NAMALWA (cell line): ENCODE measurements around the gene SLC25A6.
"Not testable (repeated sequence)": the region's sequence is repeated elsewhere in the genome, so short reads cannot be mapped to it uniquely, and the experiment has no call there.

Experiments
- DNase-seq: peaks from one replicate; pipeline ENCODE4 v3.0.0-alpha.2; 2015; ENCODE audit warnings: low spot score

Gene SLC25A6

DNA sequence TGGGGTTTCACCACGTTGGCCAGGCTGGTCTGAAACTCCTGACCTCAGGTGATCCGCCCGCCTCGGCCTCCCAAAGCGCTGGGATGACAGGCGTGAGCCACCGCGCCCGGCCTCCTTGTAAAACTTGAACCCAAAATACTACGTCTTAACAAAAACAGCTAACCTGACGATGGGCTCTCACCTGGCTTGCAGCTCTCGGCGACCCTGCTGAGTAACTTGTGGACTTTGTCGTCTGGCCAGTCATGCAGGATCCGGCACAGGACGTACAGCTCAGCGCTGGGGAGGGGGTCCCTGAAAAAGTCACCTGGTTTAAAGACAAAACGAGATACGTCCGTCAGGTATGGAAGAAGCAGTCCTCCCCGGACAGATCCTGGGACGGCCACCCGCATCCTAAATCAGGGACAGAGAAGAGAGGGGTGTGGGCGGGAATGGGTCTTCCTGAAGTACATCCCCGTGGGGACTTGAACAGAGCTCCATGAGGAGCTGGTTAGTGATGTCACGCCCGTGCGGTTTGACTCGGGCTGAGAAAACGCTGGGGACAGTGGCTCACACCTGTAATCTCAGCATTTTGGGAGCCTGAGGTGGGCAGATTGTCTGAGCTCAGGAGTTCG, 20.7 kb upstream of the SLC25A6 start:
- no peak for DNase-seq

DNA sequence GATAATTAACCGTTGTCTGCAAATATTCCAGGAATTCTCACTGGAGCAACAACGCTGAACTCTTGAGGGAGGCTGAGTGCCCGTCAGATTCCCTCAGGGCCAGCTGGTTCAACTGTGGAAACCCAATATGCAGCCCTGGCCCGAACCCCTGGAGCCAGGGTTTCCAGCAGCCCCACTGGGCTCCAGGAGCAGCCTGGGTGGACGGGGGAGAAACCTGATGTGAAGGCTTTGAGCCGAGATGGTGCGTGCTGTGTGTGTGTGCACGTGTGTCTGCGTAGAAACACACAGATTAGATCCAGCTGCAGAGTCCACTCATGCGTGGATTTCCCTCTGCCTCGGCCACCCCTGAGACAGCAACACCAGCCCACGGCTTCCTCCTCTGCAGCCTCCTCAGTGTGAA, 19.4 kb upstream of the SLC25A6 start:
- no peak for DNase-seq

DNA sequence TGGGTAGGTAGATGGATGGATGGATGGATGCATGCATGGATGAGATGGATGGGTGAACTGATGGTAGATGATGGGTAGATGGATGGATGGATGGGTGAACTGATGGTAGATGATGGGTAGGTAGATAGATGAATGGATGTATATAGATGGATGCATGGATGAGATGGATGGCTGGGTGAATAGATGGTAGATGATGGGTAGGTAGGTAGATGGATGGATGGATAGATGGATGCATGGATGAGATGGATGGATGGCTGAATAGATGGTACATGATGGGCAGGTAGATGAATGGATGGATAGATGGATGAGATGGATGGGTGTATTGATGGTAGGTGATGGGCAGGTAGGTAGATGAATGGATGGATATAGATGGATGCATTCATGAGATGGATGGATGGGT, 15.1 kb upstream of the SLC25A6 start:
- no peak for DNase-seq

DNA sequence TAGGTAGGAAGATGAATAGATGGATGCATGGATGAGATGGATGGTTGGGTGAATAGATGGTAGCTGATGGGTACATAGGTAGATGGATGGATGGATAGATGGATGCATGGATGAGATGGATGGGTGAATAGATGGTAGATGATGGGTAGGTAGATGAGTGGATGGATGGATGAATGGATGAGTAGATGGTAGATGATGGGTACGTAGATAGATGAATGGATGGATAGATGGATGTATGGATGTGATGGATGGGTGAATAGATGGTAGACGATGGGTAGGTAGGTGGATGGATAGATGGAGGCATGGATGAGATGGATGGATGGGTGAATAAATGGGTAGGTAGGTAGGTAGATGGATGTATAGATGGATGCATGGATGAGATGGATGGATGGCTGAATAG, 13.9 kb upstream of the SLC25A6 start:
- DNase-seq = not testable (repeated sequence)

DNA sequence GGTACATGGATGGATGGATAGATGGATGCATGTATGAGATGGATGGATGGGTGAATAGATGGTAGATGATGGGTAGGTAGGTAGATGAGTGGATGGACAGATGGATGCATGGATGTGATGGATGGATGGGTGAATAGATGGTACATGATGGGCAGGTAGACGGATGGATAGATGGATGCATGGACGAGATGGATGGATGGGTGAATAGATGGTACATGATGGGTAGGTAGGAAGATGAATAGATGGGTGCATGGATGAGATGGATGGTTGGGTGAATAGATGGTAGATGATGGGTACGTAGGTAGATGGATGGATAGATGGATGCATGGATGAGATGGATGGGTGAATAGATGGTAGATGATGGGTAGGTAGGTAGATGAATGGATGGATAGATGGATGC, 12.0 kb upstream of the SLC25A6 start:
- DNase-seq = not testable (repeated sequence)

DNA sequence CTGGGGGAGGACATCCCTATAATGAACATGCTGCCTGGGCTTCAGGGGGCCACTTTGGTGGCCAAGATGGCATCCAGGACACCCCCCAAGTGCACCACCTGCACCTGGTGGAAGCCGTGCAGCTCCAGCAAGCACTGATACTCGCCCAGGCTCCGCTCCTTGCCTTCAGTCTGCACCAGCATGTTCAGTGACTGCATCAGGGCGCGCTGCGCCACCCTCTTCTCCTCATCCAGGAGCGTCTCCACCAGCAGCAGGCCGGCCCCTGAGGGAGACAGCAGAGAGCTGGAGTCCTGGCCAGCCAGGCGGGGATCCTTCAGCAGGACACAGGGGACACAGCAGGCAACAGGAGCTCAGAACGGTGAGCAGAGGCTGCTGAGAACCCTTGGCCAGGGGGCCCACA, 11.3 kb upstream of the SLC25A6 start:
- DNase-seq = no peak

DNA sequence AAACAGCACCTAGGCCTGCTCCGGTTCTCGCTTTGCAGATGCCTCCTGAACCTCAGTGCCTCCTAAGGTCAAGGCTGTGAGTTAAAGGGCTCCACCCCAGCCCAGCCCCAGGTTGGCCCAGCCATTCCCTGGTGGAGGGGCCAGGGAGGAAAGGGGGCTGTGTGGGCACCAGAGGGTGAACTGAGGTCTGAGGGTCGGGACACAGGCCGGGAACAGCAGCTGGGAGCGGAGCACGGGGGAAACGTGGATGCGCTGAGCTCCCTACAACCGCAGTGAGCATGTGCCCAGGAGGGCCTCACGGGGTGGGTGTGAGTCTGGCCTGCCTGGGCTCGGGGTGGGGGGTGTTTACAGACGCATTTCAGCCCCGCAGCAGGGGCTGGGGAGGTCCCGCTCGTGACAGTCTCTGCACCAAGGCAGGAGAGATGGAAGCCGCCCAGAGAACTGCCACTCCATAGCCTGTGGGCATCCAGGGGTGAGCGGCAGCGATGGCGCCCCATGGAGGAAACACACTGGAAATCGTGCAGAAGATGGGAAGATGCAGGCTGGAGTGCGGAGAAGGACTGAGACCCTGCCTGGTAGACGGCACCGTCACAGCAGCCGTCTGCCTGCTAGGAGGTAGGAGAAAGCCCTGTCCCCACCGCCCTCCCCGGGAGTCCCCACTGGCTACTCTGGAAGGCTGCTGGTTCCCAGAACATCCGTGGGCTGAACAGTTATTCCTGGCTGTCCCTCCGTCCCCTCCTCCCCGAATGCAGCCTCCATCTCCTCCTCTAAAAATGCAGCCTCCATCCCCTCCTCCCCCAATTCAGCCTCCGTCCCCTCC, 9.9 kb upstream of the SLC25A6 start:
- DNase-seq = no peak

DNA sequence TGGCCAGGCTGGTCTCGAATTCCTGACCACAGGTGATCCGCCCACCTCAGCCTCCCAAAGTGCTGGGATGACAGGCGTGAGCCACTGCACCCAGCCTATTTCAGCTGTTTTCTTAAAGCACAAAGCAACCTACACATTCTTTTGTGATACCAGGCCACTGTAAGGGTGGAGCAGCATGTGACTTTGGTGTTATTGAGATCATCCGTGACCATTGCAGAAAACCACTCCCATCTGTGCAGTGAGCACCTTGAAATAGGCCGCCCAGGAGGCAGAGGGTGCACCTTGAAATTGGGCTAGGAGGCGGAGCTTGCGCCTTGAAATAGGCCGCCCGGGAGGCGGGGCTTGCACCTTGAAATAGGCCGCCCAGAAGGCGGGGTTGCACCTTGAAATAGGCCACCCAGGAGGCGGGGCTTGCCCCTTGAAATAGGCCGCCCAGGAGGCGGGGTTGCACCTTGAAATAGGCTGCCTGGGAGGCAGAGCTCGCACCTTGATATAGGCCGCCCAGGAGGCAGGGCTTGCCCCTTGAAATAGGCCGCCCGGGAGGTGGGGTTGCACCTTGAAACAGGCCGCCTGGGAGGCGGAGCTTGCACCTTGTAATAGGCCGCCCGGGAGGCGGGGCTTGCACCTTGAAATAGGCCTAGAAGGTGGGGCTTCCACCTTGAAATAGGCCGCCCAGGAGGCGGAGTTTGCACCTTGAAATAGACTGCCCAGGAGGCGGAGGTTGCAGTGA, 9.0 kb upstream of the SLC25A6 start:
- no peak for DNase-seq

DNA sequence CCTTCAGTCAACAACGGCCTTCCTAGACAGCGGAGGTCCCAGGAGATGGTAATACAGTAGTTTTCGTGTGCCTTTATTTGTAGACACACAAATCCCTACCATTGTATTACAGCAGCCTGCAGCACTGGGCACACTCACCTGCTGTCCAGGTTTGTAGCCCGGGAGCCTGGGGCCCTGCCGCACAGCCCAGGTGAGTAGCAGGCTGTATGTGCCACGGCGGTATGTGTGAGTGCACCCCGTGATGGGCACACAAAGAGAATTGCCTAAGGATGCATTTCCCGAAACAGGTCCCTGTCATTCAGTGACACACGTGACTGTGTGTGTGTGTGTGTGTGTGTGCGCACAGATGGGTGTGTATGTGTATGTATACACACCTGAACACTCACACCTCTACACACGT, 8.1 kb upstream of the SLC25A6 start:
- peak; percentile 0 for DNase-seq

DNA sequence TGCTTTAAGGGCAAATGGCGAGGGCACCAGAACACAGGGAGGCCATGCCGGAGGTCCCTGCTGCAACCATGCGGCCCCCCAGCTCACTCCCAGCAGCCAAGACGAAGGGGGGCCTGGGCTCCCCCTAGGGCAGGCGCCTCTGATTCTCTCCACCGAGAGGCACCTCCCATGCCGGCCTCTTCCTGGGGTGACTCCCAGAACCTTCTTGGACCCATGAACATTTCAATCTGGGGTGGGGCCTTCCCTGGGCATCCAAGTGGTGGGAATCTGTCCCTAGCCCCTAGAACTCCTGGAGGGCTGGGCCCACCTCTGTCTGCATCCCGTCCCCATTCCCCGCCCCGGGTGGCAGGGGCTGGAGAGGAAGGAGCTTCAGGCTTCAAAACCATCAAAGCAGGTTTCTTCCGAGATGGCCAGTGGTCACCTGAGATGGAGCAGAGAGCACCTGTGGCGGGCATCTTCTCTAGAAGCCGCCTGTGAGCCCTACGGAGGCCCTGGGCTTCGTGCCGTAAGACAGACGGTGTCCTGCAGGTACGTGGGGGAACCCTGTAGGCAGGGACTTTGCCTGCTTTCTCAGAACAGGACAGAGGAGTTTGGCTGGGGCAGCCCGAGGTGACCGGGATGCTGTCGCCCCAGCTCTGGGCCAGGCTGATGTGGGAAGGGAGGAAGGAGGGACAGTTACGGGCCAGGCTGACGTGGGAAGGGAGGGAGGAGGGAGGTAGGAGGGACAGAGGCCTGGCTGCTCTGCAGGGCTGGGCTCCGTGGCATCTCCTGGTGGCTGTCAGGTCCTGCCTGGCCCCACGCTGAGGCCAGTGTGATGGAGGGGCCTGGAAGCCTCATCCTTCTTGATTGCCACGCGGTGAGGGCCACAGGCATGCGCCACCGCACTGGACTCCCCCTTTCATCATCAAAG, 6.8 kb upstream of the SLC25A6 start:
- no peak for DNase-seq

DNA sequence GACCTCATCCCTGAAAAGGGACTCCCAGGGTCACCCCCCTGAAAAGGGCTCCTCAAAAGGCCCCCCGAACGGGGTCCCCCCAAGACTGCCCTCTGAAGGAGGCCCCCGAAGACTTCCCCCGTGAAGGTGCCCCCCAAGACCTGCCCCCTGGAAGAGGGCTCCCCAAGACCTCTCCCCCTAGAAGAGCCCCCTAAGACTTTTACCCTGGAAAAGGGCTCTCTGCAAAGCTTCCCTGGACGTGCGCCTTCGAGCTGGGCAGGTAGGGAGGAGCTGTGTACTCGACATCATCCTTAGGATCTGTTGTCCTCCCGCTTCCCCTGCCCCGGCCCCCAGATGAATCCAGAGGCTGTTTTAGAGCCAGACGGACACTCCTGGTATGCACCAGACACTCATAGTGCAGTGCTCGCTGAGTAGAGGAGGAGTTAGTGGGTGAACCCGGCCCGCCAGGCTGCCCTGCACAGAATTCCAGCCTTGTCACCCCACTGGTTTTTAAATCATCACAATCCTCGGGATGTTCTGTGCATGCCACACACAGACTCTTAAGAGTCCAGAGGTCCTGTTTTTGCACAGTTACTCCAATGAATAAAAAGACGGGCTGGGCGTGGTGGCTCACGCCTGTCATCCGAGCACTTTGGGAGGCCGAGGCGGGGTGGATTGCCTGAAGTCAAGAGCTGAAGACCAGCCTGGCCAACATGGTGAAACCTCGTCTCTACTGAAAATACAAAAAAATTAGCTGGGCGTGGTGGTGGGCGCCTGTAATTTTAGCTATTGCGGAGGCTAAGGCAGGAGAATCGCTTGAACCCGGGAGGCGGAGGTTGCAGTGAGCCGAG, 5.7 kb upstream of the SLC25A6 start:
- no peak for DNase-seq

DNA sequence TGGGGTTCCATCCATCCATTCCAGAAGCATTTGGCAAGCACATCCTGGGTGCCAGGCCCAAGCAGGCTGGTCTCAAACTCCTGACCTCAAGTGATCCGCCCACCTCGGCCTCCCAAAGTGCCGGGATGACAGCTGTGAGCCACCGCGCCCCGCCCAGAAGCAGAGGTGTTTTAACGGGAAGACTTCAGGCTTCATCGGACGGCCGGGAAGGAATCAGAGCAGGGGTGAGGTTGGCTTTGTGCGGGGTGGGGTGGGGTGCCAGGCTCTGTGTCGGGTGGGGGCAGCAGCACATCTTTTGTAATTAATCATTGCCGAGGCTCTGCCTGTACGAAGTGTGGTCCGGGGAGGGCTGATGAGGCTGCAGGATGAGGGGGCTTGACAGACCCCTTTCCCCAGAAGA, 5.1 kb upstream of the SLC25A6 start:
- DNase-seq = no peak

DNA sequence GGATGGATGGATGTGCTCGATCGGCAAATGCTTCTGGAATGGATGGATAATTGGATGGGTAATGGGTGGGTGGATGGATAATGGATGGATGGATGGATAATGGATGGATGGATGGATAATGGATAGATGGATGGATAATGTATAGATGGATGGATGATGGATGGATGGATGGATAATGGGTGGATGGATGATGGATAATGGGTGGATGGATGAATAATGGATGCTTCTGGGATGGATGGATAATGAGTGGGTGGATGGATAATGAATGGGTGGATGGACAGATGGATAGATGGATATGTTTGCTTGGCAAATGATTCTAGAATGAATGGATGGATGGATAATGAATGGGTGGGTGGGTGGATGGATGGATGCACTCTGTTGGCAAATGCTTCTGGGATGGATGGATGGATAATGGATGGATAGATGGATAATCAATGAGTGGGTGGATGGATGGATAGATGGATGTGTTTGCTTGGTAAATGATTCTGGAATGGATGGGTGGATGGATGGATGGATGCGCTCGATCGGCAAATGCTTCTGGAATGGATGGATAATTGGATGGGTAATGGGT, 3.8 kb upstream of the SLC25A6 start:
- no peak for DNase-seq

DNA sequence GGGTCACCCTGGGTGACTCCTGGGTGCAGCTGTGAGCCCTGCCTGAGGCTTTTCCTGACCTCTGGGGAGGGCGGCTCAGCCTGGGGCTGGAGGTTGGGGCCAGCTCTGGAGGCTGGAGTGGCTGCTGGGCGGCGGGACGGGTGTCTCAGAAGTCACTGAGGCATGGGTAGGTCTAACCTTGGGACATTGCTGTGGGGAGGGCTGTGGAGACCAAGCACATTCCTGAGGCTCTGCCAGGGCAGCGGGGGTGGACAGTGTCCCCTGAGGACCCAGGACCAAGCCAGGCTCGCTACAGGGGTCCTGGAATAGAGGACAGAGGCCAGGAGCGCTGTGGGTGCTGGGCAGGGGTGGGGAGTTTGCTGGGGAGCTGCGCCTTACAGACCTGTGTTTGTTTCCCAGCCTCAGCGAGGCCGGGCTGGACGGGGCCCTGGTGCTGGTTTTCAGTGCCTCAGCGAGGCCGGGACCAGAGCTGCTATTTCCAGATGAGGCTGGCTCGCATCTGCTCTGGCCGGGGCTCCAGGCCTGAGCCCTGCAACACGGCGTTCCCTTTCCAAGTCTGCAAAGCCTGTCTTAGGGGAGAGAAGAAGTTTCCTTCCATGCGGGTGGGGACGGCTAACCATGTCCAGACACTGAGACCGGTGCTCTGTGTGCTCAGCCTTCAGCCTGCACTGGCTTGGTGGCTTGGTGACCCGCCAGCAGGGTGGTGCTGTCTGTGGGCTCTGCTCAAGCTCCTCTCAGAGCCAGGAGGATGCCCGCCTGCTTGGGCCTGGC, 3.0 kb upstream of the SLC25A6 start:
- DNase-seq = no peak

DNA sequence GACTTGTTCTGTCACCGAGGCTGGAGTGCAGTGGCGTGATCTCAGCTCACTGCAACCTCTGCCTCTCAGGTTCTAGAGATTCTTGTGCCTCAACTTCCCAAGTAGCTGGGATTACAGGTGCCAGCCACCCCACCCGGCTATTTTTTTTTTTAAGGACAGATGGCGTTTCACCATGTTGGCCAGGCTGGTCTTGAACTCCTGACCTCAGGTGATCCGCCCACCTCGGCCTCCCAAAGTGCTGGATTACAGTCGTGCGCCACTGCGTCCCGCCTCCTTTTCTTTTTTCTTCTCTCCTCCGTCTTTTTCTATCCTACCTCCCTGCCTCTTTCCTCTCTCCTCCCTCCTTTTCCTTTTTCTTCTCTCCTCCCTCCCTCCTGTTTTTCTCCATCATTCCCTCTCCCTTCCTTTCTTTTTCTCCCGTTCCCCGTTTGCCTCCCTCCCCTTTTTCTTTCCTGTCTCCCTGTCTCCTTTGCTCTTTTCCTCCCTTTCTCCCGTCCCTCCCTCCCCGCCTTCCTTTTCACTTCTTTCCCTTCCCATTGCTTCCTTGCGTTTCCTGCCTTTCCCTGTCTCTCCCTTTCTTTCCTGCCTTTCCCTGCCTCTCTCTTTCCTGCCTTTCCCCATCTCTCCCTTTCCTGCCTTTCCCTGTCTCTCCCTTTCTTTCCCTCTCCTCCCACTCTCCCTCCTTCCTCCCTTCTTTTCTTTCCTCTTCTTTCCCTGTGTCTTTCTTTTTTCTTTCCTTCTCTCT, 2.1 kb upstream of the SLC25A6 start:
- DNase-seq = no peak

DNA sequence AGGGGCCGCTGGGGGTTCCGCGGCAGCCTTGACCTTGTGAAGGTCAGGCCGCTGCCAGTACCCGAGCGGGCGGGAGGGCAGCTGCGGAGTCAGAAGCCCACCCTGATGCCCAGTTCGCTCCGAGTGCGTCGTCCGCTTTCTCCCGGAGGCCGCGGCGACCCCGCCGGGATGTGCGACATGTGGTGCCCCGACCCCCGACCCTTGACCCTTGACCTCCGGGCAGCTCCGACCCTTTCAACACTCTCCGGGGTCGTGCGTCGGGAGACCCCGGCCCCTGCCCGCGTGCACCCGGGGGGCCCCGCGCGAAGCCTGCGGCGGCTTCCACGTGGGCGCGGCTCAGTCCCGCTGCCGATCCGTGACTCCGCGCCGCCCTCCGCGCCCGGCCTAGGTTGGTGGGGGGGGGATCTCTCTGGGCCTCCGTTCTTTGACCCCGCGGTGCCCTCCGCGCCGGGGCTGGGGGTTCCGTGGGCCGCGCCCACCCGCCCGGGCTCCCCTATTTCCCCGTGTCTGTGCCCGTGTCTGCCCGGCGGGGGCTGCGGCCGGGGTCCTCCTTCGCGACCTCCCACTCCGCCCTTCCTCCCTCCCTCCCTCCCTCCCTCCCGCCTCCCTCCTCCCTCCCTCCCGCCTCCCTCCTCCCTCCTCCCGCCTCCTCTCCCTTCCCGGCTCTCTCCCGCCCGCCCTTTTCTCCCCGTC, 609 bp upstream of the SLC25A6 start:
- peak; percentile 52 for DNase-seq

DNA sequence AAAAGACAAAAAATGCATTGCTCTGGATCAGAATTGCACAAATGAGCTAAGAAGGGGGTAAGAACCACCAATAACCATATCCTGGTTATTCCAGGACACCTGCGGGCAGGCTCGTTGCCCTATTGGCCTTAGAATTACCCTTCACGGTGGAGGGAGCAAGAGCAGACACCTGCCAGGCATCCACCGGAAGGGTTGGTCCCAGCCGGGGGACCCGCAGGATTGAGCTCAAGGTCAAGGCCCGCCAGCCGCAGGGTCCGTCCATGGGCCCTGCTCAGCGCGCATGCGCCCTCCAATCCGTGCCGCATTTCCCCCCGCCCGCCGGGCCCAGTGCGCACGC, 575 bp downstream of the SLC25A6 start:
- DNase-seq = no peak

DNA sequence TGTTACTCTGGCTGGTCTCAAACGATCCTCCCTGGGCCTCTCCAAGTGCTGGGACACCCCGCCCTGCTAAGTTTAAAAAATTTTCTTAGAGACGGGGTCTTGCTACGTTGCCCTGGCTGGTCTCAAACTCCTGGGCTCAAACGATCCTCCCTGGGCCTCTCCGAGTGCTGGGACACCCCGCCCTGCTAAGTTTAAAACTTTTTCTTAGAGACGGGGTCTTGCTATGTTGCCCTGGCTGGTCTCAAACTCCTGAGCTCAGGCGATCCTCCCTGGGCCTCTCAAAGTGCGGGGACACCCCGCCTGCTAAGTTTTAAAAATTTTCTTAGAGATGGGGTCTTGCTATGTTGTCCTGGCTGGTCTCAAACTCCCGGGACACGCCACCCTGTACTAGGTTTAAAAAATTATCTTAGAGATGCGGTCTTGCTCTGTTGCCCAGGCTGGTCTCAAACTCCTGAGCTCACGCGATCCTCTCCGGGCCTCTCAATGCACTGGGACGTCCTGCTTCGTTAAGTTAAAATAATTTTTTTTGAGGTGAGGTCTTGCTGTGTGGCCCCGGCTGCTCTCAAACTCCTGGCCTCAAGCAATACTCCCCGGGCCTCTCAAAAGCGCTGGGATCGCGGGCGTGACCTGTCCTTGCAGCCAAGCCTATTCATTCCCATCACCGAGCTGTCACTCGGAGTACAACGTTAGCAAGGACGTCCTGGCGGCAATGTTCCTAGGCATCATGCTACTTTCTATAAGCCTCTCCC, 1.1 kb downstream of the SLC25A6 start:
- DNase-seq = no peak
